ENCODE results near the gene FEM1B.

- TF ChIP-seq MAX (IDR thresholded peaks at IDR 0.05; ENCODE audit: insufficient read depth, insufficient read length): no peak
- TF ChIP-seq POLR2A (IDR thresholded peaks at IDR 0.05; ENCODE audit: low read depth, low read length): no peak
- no peak for TF ChIP-seq CTCF (IDR thresholded peaks at IDR 0.05; ENCODE audit: extremely low read depth in 1 of 2, insufficient read depth in 1 of 2, low read depth in 1 of 2, low read length in 2 of 2)
- TF ChIP-seq JUN (IDR thresholded peaks at IDR 0.05; ENCODE audit: borderline replicate concordance, insufficient read depth, insufficient read length, low read depth): no peak
- TF ChIP-seq POLR2AphosphoS5 (IDR thresholded peaks at IDR 0.05; ENCODE audit: insufficient read depth, low read depth, low read length): no peak
- no peak for TF ChIP-seq EZH2 (IDR thresholded peaks at IDR 0.05; ENCODE audit: borderline replicate concordance, low read depth, low read length, severe bottlenecking)
- no peak for TF ChIP-seq FOS (IDR thresholded peaks at IDR 0.05; ENCODE audit: borderline replicate concordance, insufficient read depth, low read length)
These were observed 40.7 kb downstream of the FEM1B start for GRCh38 chr15:68318008-68318835.
